HEK293T (cell line): ENCODE results near the gene WNT8B.

Source experiments
- ARNT ChIP-seq: fragments of 450-650 bp; IDR thresholded peaks from 2 replicates; pipeline ENCODE4 v1.6.1; 2017; ENCODE audit warnings: mild to moderate bottlenecking
- BHLHE40 ChIP-seq: fragments of 450-650 bp; IDR thresholded peaks from 2 replicates; pipeline ENCODE4 v1.6.1; 2016; ENCODE audit warnings: mild to moderate bottlenecking, moderate library complexity, borderline replicate concordance
- CTBP1 ChIP-seq: fragments of 450-650 bp; IDR thresholded peaks from 2 replicates; pipeline ENCODE4 v1.6.1; 2016; ENCODE audit warnings: borderline replicate concordance
- ELF4 ChIP-seq: fragments of 450-650 bp; IDR thresholded peaks from 2 replicates; pipeline ENCODE4 v1.6.1; 2017; ENCODE audit warnings: antibody characterized with exemption
- FOXK2 ChIP-seq: fragments of 450-650 bp; IDR thresholded peaks from 2 replicates; pipeline ENCODE4 v1.6.1; 2016; ENCODE audit warnings: mild to moderate bottlenecking
- FOXM1 ChIP-seq: fragments of 450-650 bp; IDR thresholded peaks from 2 replicates; pipeline ENCODE4 v1.6.1; 2017; ENCODE audit warnings: mild to moderate bottlenecking, borderline replicate concordance
- L3MBTL2 ChIP-seq: fragments of 450-650 bp; conservative IDR thresholded peaks from 2 replicates; pipeline ENCODE4 v1.6.1; 2016; ENCODE audit warnings: mild to moderate bottlenecking
- LEF1 ChIP-seq: fragments of 450-650 bp; IDR thresholded peaks from 2 replicates; pipeline ENCODE4 v1.6.1; 2017; ENCODE audit warnings: mild to moderate bottlenecking, borderline replicate concordance
- NFRKB ChIP-seq: fragments of 450-650 bp; IDR thresholded peaks from 2 replicates; pipeline ENCODE4 v1.6.1; 2016; ENCODE audit warnings: mild to moderate bottlenecking, moderate library complexity
- SP1 ChIP-seq: fragments of 450-650 bp; IDR thresholded peaks from 2 replicates; pipeline ENCODE4 v1.6.1; 2017
- SUZ12 ChIP-seq: fragments of 450-650 bp; IDR thresholded peaks from 2 replicates; pipeline ENCODE4 v1.6.1; 2016; ENCODE audit warnings: mild to moderate bottlenecking
- TARDBP ChIP-seq: fragments of 450-650 bp; IDR thresholded peaks from 2 replicates; pipeline ENCODE4 v1.6.1; 2016
- ZNF384 ChIP-seq: fragments of 450-650 bp; IDR thresholded peaks from 2 replicates; pipeline ENCODE4 v1.6.1; 2016
- TF ChIP-seq, protein P1 (sequence below): fragments of 450-650 bp; IDR thresholded peaks from 2 replicates; pipeline ENCODE4 v1.6.1; 2016

DNA sequence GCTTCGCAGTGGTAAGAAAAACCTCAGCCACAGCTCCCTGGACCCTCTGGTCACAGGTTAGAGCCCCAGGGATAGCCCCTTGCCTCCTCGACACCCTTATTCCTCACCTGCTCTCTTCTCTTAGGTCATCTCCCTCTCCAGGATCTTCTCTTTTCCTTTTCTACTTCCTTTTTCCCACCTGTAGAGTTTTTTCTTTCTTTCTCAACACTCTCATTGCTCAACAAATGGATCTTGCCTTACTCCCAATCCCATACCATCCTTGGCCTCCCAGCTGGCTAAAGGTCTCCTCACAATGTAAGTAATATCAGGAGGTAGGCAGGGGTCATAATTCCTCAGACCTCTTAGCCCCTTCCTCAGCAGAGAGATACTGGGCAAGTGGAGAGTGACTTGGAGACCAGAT, 17.2 kb downstream of the WNT8B start:
- TF ChIP-seq NFRKB (no peak), L3MBTL2 (no peak), ELF4 (no peak), FOXM1 (no peak), TARDBP (no peak), ZNF384 (no peak), SUZ12 (no peak), BHLHE40 (no peak), SP1 (no peak), CTBP1 (no peak), FOXK2 (no peak), LEF1 (no peak), ARNT (no peak)
- TF ChIP-seq, protein P1, sequence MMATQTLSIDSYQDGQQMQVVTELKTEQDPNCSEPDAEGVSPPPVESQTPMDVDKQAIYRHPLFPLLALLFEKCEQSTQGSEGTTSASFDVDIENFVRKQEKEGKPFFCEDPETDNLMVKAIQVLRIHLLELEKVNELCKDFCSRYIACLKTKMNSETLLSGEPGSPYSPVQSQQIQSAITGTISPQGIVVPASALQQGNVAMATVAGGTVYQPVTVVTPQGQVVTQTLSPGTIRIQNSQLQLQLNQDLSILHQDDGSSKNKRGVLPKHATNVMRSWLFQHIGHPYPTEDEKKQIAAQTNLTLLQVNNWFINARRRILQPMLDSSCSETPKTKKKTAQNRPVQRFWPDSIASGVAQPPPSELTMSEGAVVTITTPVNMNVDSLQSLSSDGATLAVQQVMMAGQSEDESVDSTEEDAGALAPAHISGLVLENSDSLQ, result no peak
